Spleen (tissue), 11 donors: ENCODE data around the gene FBXL20. TPM values are rescaled to one million over a fixed set of nuclear protein-coding genes. Genes with fewer than 3 reads are reported as not detected.

ENCODE experiments used
- DNase-seq: peaks from one replicate; pipeline ENCODE4 v3.0.0-alpha.2; 2020
- H3K27ac ChIP-seq, 8 donors: fragments of 200-600 bp; sonication (generic) in 7 of 8; 1 replicate in 4 of 8; 2 replicates in 4 of 8; pipeline versions ENCODE4 v1.5.0 to v1.8.0; 2016 to 2021; ENCODE audit warnings: inconsistent platforms in 4 of 8, mild to moderate bottlenecking in 4 of 8, moderate library complexity in 1 of 8
- H3K27me3 ChIP-seq, 7 donors: fragments of 200-600 bp; sonication (generic) in 6 of 7; replicated peaks in 1 of 7; 1 replicate in 4 of 7; 2 replicates in 3 of 7; pipeline versions ENCODE4 v1.5.0 to v1.8.0; 2016 to 2021; ENCODE audit warnings: inconsistent platforms in 3 of 7, mild to moderate bottlenecking in 1 of 7
- H3K36me3 ChIP-seq, 6 donors: fragments of 200-600 bp; sonication (generic) in 5 of 6; 1 replicate in 4 of 6; 2 replicates in 2 of 6; pipeline versions ENCODE4 v1.5.0 to v1.8.0; 2016 to 2021; ENCODE audit warnings: inconsistent platforms in 2 of 6
- H3K4me1 ChIP-seq, 6 donors: fragments of 200-600 bp; sonication (generic) in 5 of 6; 1 replicate in 3 of 6; 2 replicates in 3 of 6; pipeline versions ENCODE4 v1.5.0 to v1.8.0; 2016 to 2021; ENCODE audit warnings: inconsistent platforms in 3 of 6
- H3K4me3 ChIP-seq, 8 donors: fragments of 200-600 bp; sonication (generic) in 7 of 8; 1 replicate in 4 of 8; 2 replicates in 4 of 8; pipeline versions ENCODE4 v1.5.0 to v1.8.0; 2016 to 2021; ENCODE audit warnings: inconsistent platforms in 4 of 8, mild to moderate bottlenecking in 4 of 8, moderate library complexity in 2 of 8
- H3K9me3 ChIP-seq, 8 donors: fragments of 200-600 bp; sonication (generic) in 7 of 8; 1 replicate in 4 of 8; 2 replicates in 4 of 8; pipeline versions ENCODE4 v1.5.0 to v1.8.0; 2016 to 2021; ENCODE audit warnings: inconsistent platforms in 4 of 8
- POLR2A ChIP-seq, 3 donors: fragments of 450-650 bp; IDR thresholded peaks; one replicate each; pipeline ENCODE4 v1.5.1; 2017; ENCODE audit warnings: antibody characterized with exemption in 3 of 3, mild to moderate bottlenecking in 1 of 3
- POLR2AphosphoS5 ChIP-seq, 3 donors: sonication (generic); formaldehyde crosslinking; IDR thresholded peaks; one replicate each; pipeline ENCODE4 v1.5.1; 2017; ENCODE audit warnings: antibody characterized with exemption in 3 of 3
- WGBS, 5 donors: extraction: QIAGEN DNeasy Blood & Tissue Kit in 3 of 5; methylation state at CpG; one replicate each; pipeline versions ENCODE4 v1.1.5 to v1.1.7; 2013 to 2018; 5-methylcytosine and 5-hydroxymethylcytosine counted together
- intact Hi-C: fragments of 100-400 bp; cut with DNase I; formaldehyde crosslinking; loops from one replicate; pipeline ENCODE4 v1.15.0; 2023; ENCODE audit warnings: low total_unique reads
- polyA plus RNA-seq, 3 donors: library from polyadenylated mRNA; stranded (reverse); fragments of 200-250 nt; gene quantifications; one replicate each; pipeline ENCODE4 v1.2.1, GENCODE V29; 2013
- total RNA-seq, 7 donors: library from RNA; depleted of rRNA in 3 of 7; stranded (reverse); fragments of >200 nt in 3 of 7; fragmentation: NEBNext Ultra II Directional in 4 of 7; extraction: Animal tissue kit (Norgen Biotek cat#: 25700) in 4 of 7; gene quantifications; one replicate each; pipeline versions ENCODE4 v1.1.0 to v1.2.1, GENCODE V29; 2016 to 2021
- TF ChIP-seq, protein P1 (sequence below), 11 experiments: fragments of 200-600 bp in 7 of 11; fragments of 450-650 bp in 4 of 11; sonication (generic) in 4 of 11; IDR thresholded peaks in 8 of 11; conservative IDR thresholded peaks in 3 of 11; 1 replicate in 7 of 11; 2 replicates in 4 of 11; pipeline versions ENCODE4 v1.4.0 to v1.8.0; 2016 to 2021; ENCODE audit warnings: antibody characterized with exemption in 11 of 11, inconsistent platforms in 4 of 11, mild to moderate bottlenecking in 1 of 11
- donor health status: healthy with polysubstance abuse.
- donor health status: DM: no; HTN: no; CAD: no; lungs with moderate emphysema.
- donor health status: DM: no; HTN: no; CAD: no.
- donor health status: Bipolar disorder and iron deficiency.
- donor health status: healthy.
- donor health status: DM: no; HTN: no; CAD: no.
- donor health status: DM: yes; HTN: yes; CAD: no.

The FBXL20 gene
- total and polyA plus RNA-seq, 10 donors = 1.9 to 28.0 (median 24.0) TPM

GRCh38 chr17:39410279-39410678 lies 8.9 kb upstream of the FBXL20 start:
- no peak overlapping the region for H3K4me3 ChIP-seq
- peak; percentile 20 for DNase-seq
- no peaks in the 10 kb centered on the region for H3K9me3 ChIP-seq
- no peaks in the 10 kb centered on the region for H3K27me3 ChIP-seq
- intact Hi-C loops = no loop called here
- no peak overlapping the region for H3K27ac ChIP-seq
- H3K4me1 ChIP-seq = no peaks in the 10 kb centered on the region
- TF ChIP-seq, protein P1, sequence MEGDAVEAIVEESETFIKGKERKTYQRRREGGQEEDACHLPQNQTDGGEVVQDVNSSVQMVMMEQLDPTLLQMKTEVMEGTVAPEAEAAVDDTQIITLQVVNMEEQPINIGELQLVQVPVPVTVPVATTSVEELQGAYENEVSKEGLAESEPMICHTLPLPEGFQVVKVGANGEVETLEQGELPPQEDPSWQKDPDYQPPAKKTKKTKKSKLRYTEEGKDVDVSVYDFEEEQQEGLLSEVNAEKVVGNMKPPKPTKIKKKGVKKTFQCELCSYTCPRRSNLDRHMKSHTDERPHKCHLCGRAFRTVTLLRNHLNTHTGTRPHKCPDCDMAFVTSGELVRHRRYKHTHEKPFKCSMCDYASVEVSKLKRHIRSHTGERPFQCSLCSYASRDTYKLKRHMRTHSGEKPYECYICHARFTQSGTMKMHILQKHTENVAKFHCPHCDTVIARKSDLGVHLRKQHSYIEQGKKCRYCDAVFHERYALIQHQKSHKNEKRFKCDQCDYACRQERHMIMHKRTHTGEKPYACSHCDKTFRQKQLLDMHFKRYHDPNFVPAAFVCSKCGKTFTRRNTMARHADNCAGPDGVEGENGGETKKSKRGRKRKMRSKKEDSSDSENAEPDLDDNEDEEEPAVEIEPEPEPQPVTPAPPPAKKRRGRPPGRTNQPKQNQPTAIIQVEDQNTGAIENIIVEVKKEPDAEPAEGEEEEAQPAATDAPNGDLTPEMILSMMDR (IDR thresholded peaks at IDR 0.05 in 8 of 11, conservative IDR thresholded peaks at IDR 0.05 in 3 of 11) = no peak
- TF ChIP-seq POLR2AphosphoS5 (IDR thresholded peaks at IDR 0.05) = no peak
- no peak for TF ChIP-seq POLR2A (IDR thresholded peaks at IDR 0.05)
- WGBS, 5 donors = 95 to 99% (median 96%) methylated on average over 13 of the region's 13 CpGs
- H3K36me3 ChIP-seq = peaks cover 3 to 100% (median 90%) of the 10 kb centered on the region in 6 donors

DNA sequence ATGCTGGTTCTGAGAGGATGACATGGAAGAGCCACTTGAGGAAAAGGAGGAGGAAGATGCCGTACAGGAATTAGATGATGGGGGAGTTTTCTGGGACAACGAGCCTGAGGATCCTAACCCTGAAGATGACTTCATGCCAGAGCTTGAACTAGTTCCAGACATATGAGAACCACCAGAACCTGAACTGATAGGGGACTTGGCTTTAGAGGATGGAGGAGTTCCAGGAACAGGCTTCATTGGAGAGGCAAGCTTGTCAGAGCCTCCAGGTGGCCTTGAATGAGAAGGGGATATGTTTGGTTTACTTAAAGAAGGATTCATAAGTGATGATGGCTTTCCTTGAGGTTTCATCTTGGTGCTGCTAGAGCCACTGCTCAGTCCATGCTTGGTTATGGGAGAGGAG lies 6.9 kb upstream of the FBXL20 start:
- no peaks in the 10 kb centered on the region for H3K9me3 ChIP-seq
- TF ChIP-seq POLR2AphosphoS5 (IDR thresholded peaks at IDR 0.05) (no peak), POLR2A (IDR thresholded peaks at IDR 0.05) (no peak)
- TF ChIP-seq, protein P1 (IDR thresholded peaks at IDR 0.05 in 8 of 11, conservative IDR thresholded peaks at IDR 0.05 in 3 of 11) = no peak
- WGBS, 5 donors = 85 to 93% (median 87%) methylated on average over 2 of the region's 2 CpGs
- no peaks in the 10 kb centered on the region for H3K27me3 ChIP-seq
- peaks cover 0 to 85% (median 71%) of the 10 kb centered on the region in 6 donors for H3K36me3 ChIP-seq
- intact Hi-C loops = no loop called here
- H3K27ac ChIP-seq = no peak overlapping the region
- H3K4me3 ChIP-seq = no peak overlapping the region
- no peak for DNase-seq
- H3K4me1 ChIP-seq = no peaks in the 10 kb centered on the region

- DNase-seq = no peak
- 74 to 94% (median 82%) methylated on average over 1 of the region's 1 CpG for WGBS, 5 donors
- TF ChIP-seq POLR2AphosphoS5 (IDR thresholded peaks at IDR 0.05) (no peak), POLR2A (IDR thresholded peaks at IDR 0.05) (no peak)
- TF ChIP-seq, protein P1 (IDR thresholded peaks at IDR 0.05 in 8 of 11, conservative IDR thresholded peaks at IDR 0.05 in 3 of 11) = no peak
- Histone ChIP-seq H3K4me3 (no peak overlapping the region), H3K9me3 (no peaks in the 10 kb centered on the region), H3K27ac (no peak overlapping the region), H3K36me3 (peaks cover 0 to 71% (median 57%) of the 10 kb centered on the region in 6 donors), H3K4me1 (peaks cover 4 to 8% (median 5%) of the 10 kb centered on the region in 6 donors), H3K27me3 (no peaks in the 10 kb centered on the region)
- intact Hi-C loops = no loop called here
Observed at GRCh38 chr17:39406951-39407350, 5.5 kb upstream of the FBXL20 start.

GRCh38 chr17:39405436-39405835 lies 4.0 kb upstream of the FBXL20 start:
- TF ChIP-seq, protein P1 (IDR thresholded peaks at IDR 0.05 in 8 of 11, conservative IDR thresholded peaks at IDR 0.05 in 3 of 11) = no peak
- TF ChIP-seq POLR2AphosphoS5 (IDR thresholded peaks at IDR 0.05) = no peak
- TF ChIP-seq POLR2A (IDR thresholded peaks at IDR 0.05) = no peak
- no peaks in the 10 kb centered on the region for H3K9me3 ChIP-seq
- H3K4me1 ChIP-seq = peaks cover 7 to 15% (median 10%) of the 10 kb centered on the region in 6 donors
- no peaks in the 10 kb centered on the region for H3K27me3 ChIP-seq
- no peak overlapping the region for H3K4me3 ChIP-seq
- intact Hi-C loops = no loop called here
- peaks cover 0 to 56% (median 43%) of the 10 kb centered on the region in 6 donors for H3K36me3 ChIP-seq
- WGBS, 5 donors = 46 to 81% (median 61%) methylated on average over 1 of the region's 1 CpG
- no peak for DNase-seq
- no peak overlapping the region for H3K27ac ChIP-seq
